WERI-Rb-1 (cell line): ENCODE measurements around the gene CASP2.
"Not testable (repeated sequence)": the region's sequence is repeated elsewhere in the genome, so short reads cannot be mapped to it uniquely, and the experiment has no call there.

Experiments
- DNase-seq: peaks from one replicate; pipeline ENCODE4 v3.0.0-alpha.2; 2020
- H3K27ac ChIP-seq: fragments of 250-450 bp; sonication (Bioruptor Pico); 2 replicates; pipeline ENCODE4 v1.5.1; 2020; ENCODE audit warnings: mild to moderate bottlenecking, moderate library complexity
- H3K27me3 ChIP-seq: fragments of 250-450 bp; sonication (Bioruptor Pico); 2 replicates; pipeline ENCODE4 v1.5.1; 2021; ENCODE audit warnings: mild to moderate bottlenecking, low read depth, moderate library complexity; ENCODE audit not compliant: insufficient read depth, severe bottlenecking
- H3K36me3 ChIP-seq: fragments of 250-450 bp; sonication (Bioruptor Pico); 2 replicates; pipeline ENCODE4 v1.5.1; 2020; ENCODE audit warnings: mild to moderate bottlenecking, moderate library complexity
- H3K4me3 ChIP-seq: 2 replicates; pipeline ENCODE4 v1.5.1; 2011; ENCODE audit warnings: low read depth, mild to moderate bottlenecking, control low read depth, low read length
- H3K9me3 ChIP-seq: fragments of 250-450 bp; sonication (Bioruptor Pico); 2 replicates; pipeline ENCODE4 v1.5.1; 2021; ENCODE audit warnings: mild to moderate bottlenecking, moderate library complexity; ENCODE audit not compliant: severe bottlenecking
- CTCF ChIP-seq: IDR thresholded peaks from 2 replicates; pipeline ENCODE4 v1.5.1; 2011; ENCODE audit warnings: low read depth, mild to moderate bottlenecking, control low read depth, inconsistent platforms, low read length

CASP2 gene

GRCh38 chr7:143285470-143285778 lies 2.7 kb upstream of the CASP2 start:
- no peak overlapping the region for H3K27ac ChIP-seq
- TF ChIP-seq CTCF, result no peak
- H3K27me3 ChIP-seq, result no peaks in the 10 kb centered on the region
- H3K4me3 ChIP-seq, result no peak overlapping the region
- H3K9me3 ChIP-seq, result peaks cover 10% of the 10 kb centered on the region
- H3K36me3 ChIP-seq, result peaks cover 13% of the 10 kb centered on the region
- DNase-seq, result no peak

GRCh38 chr7:143285806-143286521 lies 2.2 kb upstream of the CASP2 start:
- Histone ChIP-seq H3K36me3 (peaks cover 19% of the 10 kb centered on the region), H3K27me3 (no peaks in the 10 kb centered on the region), H3K27ac (no peak overlapping the region), H3K9me3 (peaks cover 10% of the 10 kb centered on the region), H3K4me3 (no peak overlapping the region)
- TF ChIP-seq CTCF, result no peak
- DNase-seq, result no peak

GRCh38 chr7:143286522-143286890 lies 1.6 kb upstream of the CASP2 start:
- H3K27me3 ChIP-seq, result no peaks in the 10 kb centered on the region
- no peak overlapping the region for H3K4me3 ChIP-seq
- peaks cover 10% of the 10 kb centered on the region for H3K9me3 ChIP-seq
- TF ChIP-seq CTCF, result no peak
- no peak overlapping the region for H3K27ac ChIP-seq
- H3K36me3 ChIP-seq, result peaks cover 24% of the 10 kb centered on the region
- DNase-seq, result no peak

GRCh38 chr7:143287339-143287934 lies 714 bp upstream of the CASP2 start:
- no peak overlapping the region for H3K4me3 ChIP-seq
- TF ChIP-seq CTCF, result no peak
- H3K36me3 ChIP-seq, result peaks cover 32% of the 10 kb centered on the region
- H3K27me3 ChIP-seq, result no peaks in the 10 kb centered on the region
- peak overlapping the region; percentile 98 for H3K27ac ChIP-seq
- peaks cover 10% of the 10 kb centered on the region for H3K9me3 ChIP-seq
- DNase-seq, result no peak

GRCh38 chr7:143288836-143289235 lies 685 bp downstream of the CASP2 start:
- no peak for TF ChIP-seq CTCF
- peaks cover 10% of the 10 kb centered on the region for H3K9me3 ChIP-seq
- H3K27ac ChIP-seq, result peak overlapping the region; percentile 98
- H3K4me3 ChIP-seq, result peak overlapping the region; percentile 73
- peaks cover 45% of the 10 kb centered on the region for H3K36me3 ChIP-seq
- H3K27me3 ChIP-seq, result no peaks in the 10 kb centered on the region
- peak; percentile 17 for DNase-seq

- H3K27ac ChIP-seq, result peak overlapping the region; percentile 98; the same call in 1 of the 2 replicates
- peaks cover 10% of the 10 kb centered on the region for H3K9me3 ChIP-seq
- peak overlapping the region; percentile 73 for H3K4me3 ChIP-seq
- peaks cover 50% of the 10 kb centered on the region for H3K36me3 ChIP-seq
- TF ChIP-seq CTCF, result no peak
- H3K27me3 ChIP-seq, result no peaks in the 10 kb centered on the region
- no peak for DNase-seq
Measured at GRCh38 chr7:143289421-143289820, 1.3 kb downstream of the CASP2 start.

- H3K27ac ChIP-seq, result not testable (repeated sequence)
Measured at GRCh38 chr7:143289888-143290287, 1.7 kb downstream of the CASP2 start.

More at GRCh38 chr7:143289888-143290287, 1.7 kb downstream of the CASP2 start:
- Histone ChIP-seq H3K36me3 (peaks cover 55% of the 10 kb centered on the region), H3K9me3 (peaks cover 10% of the 10 kb centered on the region)
- not testable (repeated sequence) for DNase-seq, H3K4me3 ChIP-seq, H3K27me3 ChIP-seq
